Panc1 (cell line): ENCODE measurements around the gene ADAMTS13. TPM values are rescaled to one million over a fixed set of nuclear protein-coding genes. Genes with fewer than 3 reads are reported as not detected.

ENCODE experiments used
- ATAC-seq: fragments of 200-7000 bp; cut with Tn5 transposase; 2 replicates; pipeline ENCODE4 v1.9.1; 2020; ENCODE audit warnings: mild to moderate bottlenecking, moderate library complexity
- BruUV-seq: library from RNA; stranded (reverse); fragments of 400-500 nt; replicated peaks from 2 replicates; lab custom pipeline; 2021; lab: Mats Ljungman, UMichigan
- CTCF ChIA-PET: fragments of 300-600 bp; sonication (Branson Sonifier 250); formaldehyde crosslinking; loops from one replicate; lab custom pipeline; 2022; ENCODE audit warnings: antibody characterized with exemption; lab: Charles Lee
- POLR2A ChIA-PET: fragments of 300-600 bp; sonication (Branson Sonifier 250); formaldehyde crosslinking; loops from one replicate; lab custom pipeline; 2022; ENCODE audit warnings: antibody characterized with exemption; lab: Charles Lee
- DNase-seq: peaks from one replicate; pipeline ENCODE4 v3.0.0-alpha.2; 2010; ENCODE audit warnings: low read depth, low spot score
- H3K27ac ChIP-seq: 2 replicates; pipeline ENCODE4 v1.5.1; 2011; ENCODE audit warnings: mild to moderate bottlenecking, low read length, inconsistent platforms
- H3K27me3 ChIP-seq: fragments of 200-500 bp; sonication (Bioruptor generic); 2 replicates; pipeline ENCODE4 v1.6.0; 2014; ENCODE audit warnings: low read length, inconsistent platforms; ENCODE audit not compliant: control insufficient read depth, insufficient read depth
- H3K36me3 ChIP-seq: fragments of 200-500 bp; sonication (Bioruptor generic); 2 replicates; pipeline ENCODE4 v1.5.1; 2014; ENCODE audit warnings: inconsistent platforms, mild to moderate bottlenecking, low read length, moderate library complexity; ENCODE audit not compliant: control insufficient read depth, insufficient read depth
- H3K4me1 ChIP-seq: 2 replicates; pipeline ENCODE4 v1.5.1; 2011; ENCODE audit warnings: inconsistent platforms, mild to moderate bottlenecking, low read length, moderate library complexity; ENCODE audit not compliant: control insufficient read depth, insufficient read depth
- H3K4me3 ChIP-seq, 2 experiments: 2 replicates each; pipeline ENCODE4 v1.5.1; 2011 to 2012; ENCODE audit warnings: low read depth in 2 of 2, low read length in 2 of 2, mild to moderate bottlenecking in 2 of 2, inconsistent platforms in 1 of 2, moderate library complexity in 1 of 2
- H3K9me3 ChIP-seq: fragments of 200-500 bp; sonication (Bioruptor generic); 2 replicates; pipeline ENCODE4 v1.5.1; 2014; ENCODE audit warnings: low read depth, mild to moderate bottlenecking, inconsistent platforms, low read length, moderate library complexity; ENCODE audit not compliant: control insufficient read depth, insufficient read depth
- CTCF ChIP-seq: fragments of 450-650 bp; IDR thresholded peaks from 2 replicates; pipeline ENCODE4 v1.5.1; 2017; ENCODE audit warnings: mild to moderate bottlenecking
- POLR2AphosphoS5 ChIP-seq: IDR thresholded peaks from 2 replicates; pipeline ENCODE4 v1.6.1; 2012; ENCODE audit warnings: mild to moderate bottlenecking, low read depth, low read length, moderate library complexity
- REST ChIP-seq, 2 experiments: IDR thresholded peaks; 2 replicates each; pipeline ENCODE4 v1.6.1; 2011 to 2012; ENCODE audit warnings: low read depth in 2 of 2, control low read depth in 1 of 2, low read length in 1 of 2, mild to moderate bottlenecking in 1 of 2, moderate library complexity in 1 of 2; ENCODE audit not compliant: insufficient read depth in 1 of 2
- SIN3A ChIP-seq: IDR thresholded peaks from 2 replicates; pipeline ENCODE4 v1.6.1; 2012; ENCODE audit warnings: low read depth, mild to moderate bottlenecking, low read length, moderate library complexity, borderline replicate concordance; ENCODE audit not compliant: insufficient read depth
- TCF7L2 ChIP-seq: IDR thresholded peaks from 2 replicates; pipeline ENCODE4 v1.6.1; 2011; ENCODE audit warnings: mild to moderate bottlenecking, low read depth, low read length, inconsistent platforms
- in situ Hi-C: cut with HindIII; loops from 2 replicates; pipeline ENCODE4 v1.10.0; 2016; ENCODE audit warnings: low sequenced_read_pairs, low pct_unique_long_range_greater_than_20kb
- intact Hi-C: fragments of 100-400 bp; cut with micrococcal nuclease; formaldehyde crosslinking; loops from one replicate; pipeline ENCODE4 v1.10.0; 2022; ENCODE audit not compliant: unreplicated experiment
- total RNA-seq: library from RNA; stranded (reverse); gene quantifications from one replicate; pipeline ENCODE4 v1.2.1, GENCODE V29; 2021; ENCODE audit not compliant: unreplicated experiment

The ADAMTS13 gene
- total RNA-seq, 1 experiment from 2014 or later, result 3.4 TPM

- no peaks in the 10 kb centered on the region for H3K4me1 ChIP-seq
- in situ Hi-C loops (no loop called here), intact Hi-C loops (no loop called here)
- no peak for TF ChIP-seq SIN3A
- TF ChIP-seq TCF7L2, result no peak
- TF ChIP-seq POLR2AphosphoS5, result no peak
- no peak for TF ChIP-seq REST (IDR thresholded peaks at IDR 0.05; ENCODE audit: insufficient read depth in 1 of 2, low read depth in 2 of 2, low read length in 1 of 2)
- TF ChIP-seq CTCF, result no peak
- no peaks in the 10 kb centered on the region for H3K36me3 ChIP-seq
- CTCF ChIA-PET, result no interaction called here
- POLR2A ChIA-PET, result no interaction called here
- DNase-seq (no peak), ATAC-seq (no peak)
- H3K27me3 ChIP-seq, result no peaks in the 10 kb centered on the region
- H3K27ac ChIP-seq, result no peak overlapping the region
- no TSS peak for BruUV-seq
- H3K9me3 ChIP-seq, result peaks cover 12% of the 10 kb centered on the region; the same call in 1 of the 2 replicates
- H3K4me3 ChIP-seq, result no peak overlapping the region
Measured at GRCh38 chr9:133499892-133500270, 77.7 kb downstream of the ADAMTS13 start.

GRCh38 chr9:133502112-133502511, 79.9 kb downstream of the ADAMTS13 start:
- Histone ChIP-seq H3K36me3 (no peaks in the 10 kb centered on the region), H3K9me3 (peaks cover 12% of the 10 kb centered on the region; the same call in 1 of the 2 replicates), H3K27ac (no peak overlapping the region), H3K27me3 (no peaks in the 10 kb centered on the region), H3K4me1 (peaks cover 6% of the 10 kb centered on the region; the same call in 1 of the 2 replicates), H3K4me3 (no peak overlapping the region)
- ChIA-PET CTCF (no interaction called here), POLR2A (no interaction called here)
- in situ Hi-C loops (no loop called here), intact Hi-C loops (no loop called here)
- no peak for TF ChIP-seq REST (IDR thresholded peaks at IDR 0.05; ENCODE audit: insufficient read depth in 1 of 2, low read depth in 2 of 2, low read length in 1 of 2)
- TF ChIP-seq CTCF, result no peak
- no peak for TF ChIP-seq SIN3A
- no peak for ATAC-seq
- no peak for DNase-seq
- no TSS peak for BruUV-seq
